ENCODE measurements around the gene NMB. TPM values are rescaled to one million over a fixed set of nuclear protein-coding genes. Genes with fewer than 3 reads are reported as not detected.
"Not testable (repeated sequence)": the region's sequence is repeated elsewhere in the genome, so short reads cannot be mapped to it uniquely, and the experiment has no call there.

NMB gene
- total RNA-seq, 4 donors from 2014 or later: 12.9 to 43.4 (median 23.5) TPM

GRCh38 chr15:84645997-84646396 is 12.0 kb downstream of the NMB start:
- H3K27me3 ChIP-seq: no peaks in the 10 kb centered on the region
- intact Hi-C loops (cut with DNase I): no loop called here
- no peak overlapping the region for H3K27ac ChIP-seq
- no peak for DNase-seq
- H3K4me3 ChIP-seq (replicated peaks in 1 of 3): no peak overlapping the region
- H3K36me3 ChIP-seq: peaks cover 63 to 78% of the 10 kb centered on the region in 2 donors
- peaks cover 4 to 16% of the 10 kb centered on the region in 2 donors for H3K4me1 ChIP-seq
- 95% methylated on average over 9 to 10 of the region's 10 CpGs for WGBS, 2 donors
- TF ChIP-seq POLR2A (IDR thresholded peaks at IDR 0.05): no peak
- TF ChIP-seq CTCF (IDR thresholded peaks at IDR 0.05): no peak
- no peaks in the 10 kb centered on the region for H3K9me3 ChIP-seq

DNA sequence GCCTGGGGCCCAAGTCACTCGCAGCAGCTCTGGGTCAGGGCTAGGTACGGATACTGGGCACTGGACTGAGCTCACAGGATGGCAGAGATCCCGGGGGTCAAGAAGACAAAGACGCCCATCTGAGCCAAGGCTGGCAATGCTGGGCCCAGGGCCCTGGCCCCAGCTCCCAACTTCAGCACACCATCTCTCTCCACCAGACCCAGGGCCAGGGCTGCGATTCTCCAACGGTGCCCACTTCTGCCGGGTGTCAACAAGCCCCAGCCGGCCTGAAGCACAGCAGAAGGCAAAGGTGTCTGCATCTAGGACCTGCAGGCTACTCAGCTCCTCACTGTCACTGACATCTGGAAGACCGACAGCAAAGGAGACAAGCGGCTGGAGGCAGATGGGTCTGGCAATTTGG is 12.5 kb downstream of the NMB start:
- Histone ChIP-seq H3K27me3 (no peaks in the 10 kb centered on the region), H3K36me3 (peaks cover 68 to 76% of the 10 kb centered on the region in 2 donors)
- DNase-seq: no peak

GRCh38 chr15:84643838-84644237 is 14.2 kb downstream of the NMB start:
- H3K27me3 ChIP-seq: no peaks in the 10 kb centered on the region
- no peaks in the 10 kb centered on the region for H3K9me3 ChIP-seq
- WGBS, 2 donors: 91 to 93% methylated on average over 6 of the region's 6 CpGs
- H3K4me1 ChIP-seq: peaks cover 3 to 7% of the 10 kb centered on the region in 2 donors
- intact Hi-C loops (cut with DNase I): loop anchor here (5.0 kb wide), 1 partner anchor 42 kb away; the partner anchor contains the start of gene ZSCAN2
- H3K36me3 ChIP-seq: peaks cover 78 to 81% of the 10 kb centered on the region in 2 donors
- no peak for TF ChIP-seq POLR2A (IDR thresholded peaks at IDR 0.05)
- TF ChIP-seq CTCF (IDR thresholded peaks at IDR 0.05): no peak
- no peak overlapping the region for H3K27ac ChIP-seq
- no peak for DNase-seq
- no peak overlapping the region for H3K4me3 ChIP-seq (replicated peaks in 1 of 3)

More for the DNA sequence above, 12.5 kb downstream of the NMB start:
- 94 to 95% methylated on average over 4 to 10 of the region's 10 CpGs for WGBS, 2 donors
- TF ChIP-seq CTCF (IDR thresholded peaks at IDR 0.05) (no peak), POLR2A (IDR thresholded peaks at IDR 0.05) (no peak)
- Histone ChIP-seq H3K9me3 (no peaks in the 10 kb centered on the region), H3K27ac (no peak overlapping the region), H3K4me1 (peaks cover 4 to 16% of the 10 kb centered on the region in 2 donors), H3K4me3 (replicated peaks in 1 of 3) (no peak overlapping the region)
- intact Hi-C loops (cut with DNase I): no loop called here

- H3K27me3 ChIP-seq; H3K4me3 ChIP-seq (replicated peaks in 1 of 3); H3K4me1 ChIP-seq; H3K27ac ChIP-seq; DNase-seq; H3K9me3 ChIP-seq: not testable (repeated sequence)
- peaks cover 68 to 73% of the 10 kb centered on the region in 2 donors for H3K36me3 ChIP-seq
- intact Hi-C loops (cut with DNase I): loop anchor here (5.0 kb wide), 1 partner anchor 40 kb away; the partner anchor contains the start of gene ZSCAN2
- 62 to 63% methylated on average over 2 of the region's 2 CpGs for WGBS, 2 donors
These were observed 15.4 kb downstream of the NMB start for GRCh38 chr15:84642640-84643039.

- H3K9me3 ChIP-seq; H3K4me1 ChIP-seq; H3K27ac ChIP-seq; H3K4me3 ChIP-seq (replicated peaks in 1 of 3); DNase-seq; H3K27me3 ChIP-seq: not testable (repeated sequence)
- H3K36me3 ChIP-seq: peaks cover 61 to 67% of the 10 kb centered on the region in 2 donors
- 94 to 97% methylated on average over 9 of the region's 9 CpGs for WGBS, 2 donors
- intact Hi-C loops (cut with DNase I): loop anchor here (5.0 kb wide), 1 partner anchor 40 kb away; the partner anchor contains the start of gene ZSCAN2
These were observed 16.1 kb downstream of the NMB start for GRCh38 chr15:84641871-84642270.

GRCh38 chr15:84638103-84638502 is 19.9 kb downstream of the NMB start:
- Histone ChIP-seq H3K4me1 (peaks cover 15 to 23% of the 10 kb centered on the region in 2 donors), H3K36me3 (peaks cover 31 to 39% of the 10 kb centered on the region in 2 donors), H3K4me3 (replicated peaks in 1 of 3) (no peak overlapping the region), H3K27ac (peak overlapping the region; percentile 38 to 52 (median 42)), H3K27me3 (no peaks in the 10 kb centered on the region), H3K9me3 (no peaks in the 10 kb centered on the region)
- TF ChIP-seq POLR2A (IDR thresholded peaks at IDR 0.05) (peak in 1 of 2 donors; percentile 20), CTCF (IDR thresholded peaks at IDR 0.05) (peak in 3 of 6 experiments; percentile 25 to 40 (median 25))
- WGBS, 2 donors: 52 to 54% methylated on average over 3 of the region's 3 CpGs
- intact Hi-C loops (cut with DNase I): no loop called here
- DNase-seq: peak; percentile 43 to 53

Measured in thyroid gland (tissue), 4 donors.